Motor neuron (in vitro differentiated cells): Measurements from ENCODE around the gene OR7G2. TPM values are rescaled to one million over a fixed set of nuclear protein-coding genes. Genes with fewer than 3 reads are reported as not detected.
"Not testable (repeated sequence)": the region's sequence is repeated elsewhere in the genome, so short reads cannot be mapped to it uniquely, and the experiment has no call there.

ENCODE experiments used
- ATAC-seq, 8 experiments: fragments of 200-7000 bp; cut with Tn5 transposase; replicated peaks in 6 of 8; 2 replicates each; pipeline ENCODE4 v1.8.0; 2021; ENCODE audit warnings: mild to moderate bottlenecking in 8 of 8, moderate library complexity in 8 of 8
- H3K27ac ChIP-seq, 2 donors: fragments of 250-450 bp; sonication (Bioruptor Pico); 2 replicates each; pipeline ENCODE4 v1.9.0; 2021; ENCODE audit warnings: antibody characterized with exemption in 2 of 2, mild to moderate bottlenecking in 2 of 2, moderate library complexity in 1 of 2
- H3K4me1 ChIP-seq, 2 donors: fragments of 250-450 bp; sonication (Bioruptor Pico); replicated peaks in 1 of 2; 2 replicates each; pipeline ENCODE4 v1.6.1; 2021; ENCODE audit warnings: antibody characterized with exemption in 2 of 2, mild to moderate bottlenecking in 2 of 2, moderate library complexity in 1 of 2
- H3K4me3 ChIP-seq, 5 donors: fragments of 250-450 bp; sonication (Bioruptor Pico); 2 replicates each; pipeline ENCODE4 v1.9.0; 2021; ENCODE audit warnings: antibody characterized with exemption in 5 of 5, mild to moderate bottlenecking in 5 of 5, moderate library complexity in 4 of 5
- WGBS, 10 experiments: fragments of 450-650 bp; shearing (Covaris generic); methylation state at CpG; one replicate each; pipeline ENCODE4 v1.0.0; 2022; 5-methylcytosine and 5-hydroxymethylcytosine counted together
- in situ Hi-C, 9 experiments: fragments of 400-800 bp; cut with MboI; loops; one replicate each; pipeline ENCODE4 v1.15.0; 2021; ENCODE audit warnings: low sequenced_read_pairs in 9 of 9, low pct_unique_long_range_greater_than_20kb in 2 of 9; ENCODE audit not compliant: unreplicated experiment in 9 of 9
- total RNA-seq, 8 experiments: library from RNA; unstranded; fragments of 300-600 nt; gene quantifications; 2 replicates each; pipeline versions ENCODE4 v1.2.3 to v1.2.4, GENCODE V29; 2022

Gene OR7G2
- total RNA-seq, 8 experiments from 2014 or later: 0.09 to 0.24 (median 0.13) TPM; not detected in 3

DNA sequence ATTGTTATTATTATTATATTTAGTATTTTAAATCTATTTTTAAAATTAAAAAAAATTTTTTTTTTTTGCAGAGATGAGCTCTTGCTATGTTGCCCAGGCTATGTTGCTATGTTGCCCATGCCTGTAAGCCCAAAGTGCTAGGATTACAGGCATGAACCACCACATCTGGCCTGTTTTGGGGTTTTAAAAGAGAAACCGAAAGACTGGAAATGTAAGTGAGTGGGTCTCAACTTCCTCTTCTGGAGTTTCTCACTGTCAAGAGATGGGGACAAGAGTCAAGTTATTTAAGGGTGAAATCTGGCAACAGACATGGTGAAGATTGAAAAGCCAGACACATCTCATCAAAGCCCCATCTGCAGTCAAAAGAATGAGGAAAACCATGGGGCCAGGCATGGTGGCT, 23.7 kb upstream of the OR7G2 start:
- no peak for ATAC-seq
- H3K4me3 ChIP-seq: no peak overlapping the region
- WGBS, 10 experiments: 0 to 83% (median 37%) methylated on average over 1 of the region's 1 CpG; no CpG with 5 or more reads in 6 of the 10 experiments
- no peaks in the 10 kb centered on the region for H3K4me1 ChIP-seq
- H3K27ac ChIP-seq: no peak overlapping the region
- in situ Hi-C loops: loop anchor here in 2 of 9 experiments (25.0 kb wide), 2 partner anchors 306 to 681 kb away; partner anchors contain the start of genes FBXL12 (in 1 of the 2) and ZNF266 (in 1 of the 2)

DNA sequence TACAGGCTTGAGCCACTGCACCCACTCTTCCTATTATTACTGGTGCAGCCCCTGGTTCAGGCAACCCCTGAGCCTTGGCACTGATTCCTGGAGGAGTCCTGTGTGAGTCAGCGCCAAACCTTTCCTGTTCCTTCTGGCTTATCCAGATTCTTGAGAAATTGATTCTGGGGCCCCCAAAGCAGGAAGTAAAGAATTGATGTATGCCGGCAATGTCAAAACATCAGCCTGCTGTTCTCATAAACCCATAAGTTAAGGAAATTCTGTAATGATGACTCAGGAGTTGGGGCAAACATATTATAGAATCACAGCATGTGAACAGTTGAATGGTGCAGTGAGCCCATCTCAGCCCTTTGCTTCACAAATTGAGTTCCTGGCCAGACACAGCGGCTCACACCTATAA, 20.9 kb upstream of the OR7G2 start:
- 0 to 100% (median 71%) methylated on average over 1 to 3 of the region's 3 CpGs; no CpG with 5 or more reads in 1 of the 10 experiments for WGBS, 10 experiments
- in situ Hi-C loops: loop anchor here in 2 of 9 experiments (25.0 kb wide), 2 partner anchors 309 to 684 kb away; partner anchors contain the start of genes FBXL12 (in 1 of the 2) and ZNF266 (in 1 of the 2)
- peak in 1 of 8 experiments; percentile 73 for ATAC-seq

DNA sequence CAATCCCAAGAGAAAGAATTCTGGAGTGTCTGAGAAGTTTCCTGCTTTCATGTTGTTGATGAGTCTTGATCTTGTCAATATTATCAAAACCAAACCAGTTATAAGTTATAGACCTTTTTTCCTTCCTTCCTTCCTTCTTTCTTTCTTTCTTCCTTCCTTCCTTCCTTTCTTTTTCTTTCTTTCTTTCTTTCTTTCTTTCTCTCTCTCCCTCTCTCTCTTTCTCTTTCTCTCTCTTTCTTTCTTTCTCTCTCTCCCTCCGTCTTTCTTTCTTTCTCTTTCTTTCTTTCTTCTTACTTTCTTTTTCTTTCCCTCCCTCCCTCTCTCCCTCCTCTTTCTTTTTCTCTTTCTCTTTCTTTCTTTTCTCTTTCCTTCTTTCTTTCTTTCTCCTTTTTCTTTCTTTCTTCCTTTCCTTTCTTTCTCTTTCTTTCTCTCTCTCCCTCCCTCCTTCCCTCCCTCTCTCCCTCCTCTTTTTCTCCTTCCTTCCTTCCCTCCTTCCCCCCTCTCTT, 19.7 kb upstream of the OR7G2 start, which contains the start of gene OR7G3:
Gene OR7G3, minus strand, starts transcription at position 51 of the 506 bp plus-strand sequence. Its CDS starts 0 bp downstream, at position 51.
- in situ Hi-C loops: loop anchor here in 2 of 9 experiments (25.0 kb wide), 2 partner anchors 310 to 685 kb away; partner anchors contain the start of genes FBXL12 (in 1 of the 2) and ZNF266 (in 1 of the 2)
- no peaks in the 10 kb centered on the region for H3K4me1 ChIP-seq
- no peak within 1 kb of the TSS for H3K4me3 ChIP-seq
- no peak within 1 kb of the TSS for H3K27ac ChIP-seq
- ATAC-seq: no peak
- WGBS, 10 experiments: 4 to 42% methylated on average over 1 of the region's 1 CpG; no CpG with 5 or more reads in 8 of the 10 experiments

More for the DNA sequence above, 20.9 kb upstream of the OR7G2 start:
- Histone ChIP-seq H3K4me3 (no peak overlapping the region), H3K27ac (no peak overlapping the region), H3K4me1 (no peaks in the 10 kb centered on the region)

DNA sequence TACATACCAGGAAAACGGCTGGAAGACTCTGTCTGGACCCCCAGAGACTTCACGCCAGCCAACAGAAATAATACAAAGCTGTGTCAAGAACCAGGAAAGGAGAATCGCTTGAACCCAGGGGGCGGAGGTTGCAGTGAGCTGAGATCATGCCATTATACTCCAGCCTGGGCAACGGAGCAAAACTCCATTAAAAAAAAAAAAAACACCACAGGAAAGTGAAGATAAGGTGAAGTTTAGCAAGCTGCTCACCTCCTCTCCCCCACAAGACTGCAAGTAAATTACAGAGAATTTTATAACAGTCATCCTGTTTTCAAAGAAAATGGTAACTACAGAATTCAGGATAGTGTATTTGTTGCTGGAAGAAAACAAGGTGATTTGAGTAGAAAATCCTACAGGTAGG, 9.3 kb upstream of the OR7G2 start:
- no peaks in the 10 kb centered on the region for H3K4me1 ChIP-seq
- no peak for ATAC-seq
- 20 to 56% (median 38%) methylated on average over 2 to 5 of the region's 5 CpGs; no CpG with 5 or more reads in 2 of the 10 experiments for WGBS, 10 experiments
- H3K27ac ChIP-seq: no peak overlapping the region
- H3K4me3 ChIP-seq: no peak overlapping the region
- in situ Hi-C loops: no loop called here

DNA sequence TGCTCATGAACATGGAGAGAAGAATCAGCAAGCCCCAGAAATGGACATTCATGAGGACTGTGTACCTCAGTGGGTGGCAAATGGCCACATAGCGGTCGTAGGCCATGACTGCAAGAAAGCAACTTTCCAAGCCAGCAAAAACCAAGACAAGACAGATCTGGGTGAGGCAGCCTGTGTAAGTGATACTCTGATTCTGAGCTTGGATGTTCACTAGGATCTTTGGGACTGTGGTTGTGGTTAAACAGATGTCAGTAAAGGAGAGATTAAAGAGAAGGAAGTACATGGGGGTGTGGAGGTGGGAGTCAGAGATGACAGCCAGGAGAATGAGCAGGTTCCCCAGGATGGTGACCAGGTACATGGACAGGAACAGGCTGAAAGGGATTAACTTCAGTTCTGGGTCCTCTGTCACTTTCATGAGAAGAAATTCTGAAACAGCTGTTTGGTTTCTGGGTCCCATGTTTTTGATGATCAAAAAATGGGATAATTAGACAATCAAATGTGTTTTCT, 8.1 kb upstream of the OR7G2 start, which contains the start of gene OR7G1:
Gene OR7G1, minus strand, starts transcription at position 457 of the 507 bp plus-strand sequence. Its CDS starts 0 bp downstream, at position 457.
- Histone ChIP-seq H3K4me3 (no peak within 1 kb of the TSS), H3K4me1 (no peaks in the 10 kb centered on the region), H3K27ac (no peak within 1 kb of the TSS)
- in situ Hi-C loops: no loop called here
- no peak for ATAC-seq
- 40 to 65% (median 59%) methylated on average over 1 to 2 of the region's 2 CpGs; no CpG with 5 or more reads in 6 of the 10 experiments for WGBS, 10 experiments

DNA sequence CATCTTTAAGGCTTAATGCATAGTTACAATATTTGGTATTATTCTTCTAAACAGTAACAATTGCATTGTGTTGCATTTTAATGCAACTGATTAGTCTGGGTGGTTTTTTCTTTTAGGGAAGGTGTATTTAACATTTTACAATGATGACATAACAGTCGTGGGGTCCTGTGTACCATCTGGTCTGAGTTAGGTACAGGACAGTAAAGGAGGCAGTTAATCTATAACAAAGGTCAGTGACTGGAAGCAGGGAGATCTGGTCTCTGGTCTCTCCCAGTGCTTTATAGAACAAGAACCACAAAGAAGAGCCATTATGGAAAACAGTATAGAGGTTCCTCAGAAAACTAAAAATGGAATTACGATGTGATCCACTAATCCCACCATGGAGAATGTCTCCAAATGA, 2.7 kb upstream of the OR7G2 start:
- 0 to 51% (median 14%) methylated on average over 1 to 2 of the region's 2 CpGs; no CpG with 5 or more reads in 1 of the 10 experiments for WGBS, 10 experiments
- Histone ChIP-seq H3K4me3 (no peak overlapping the region), H3K4me1 (no peaks in the 10 kb centered on the region), H3K27ac (no peak overlapping the region)
- ATAC-seq: no peak
- in situ Hi-C loops: no loop called here

DNA sequence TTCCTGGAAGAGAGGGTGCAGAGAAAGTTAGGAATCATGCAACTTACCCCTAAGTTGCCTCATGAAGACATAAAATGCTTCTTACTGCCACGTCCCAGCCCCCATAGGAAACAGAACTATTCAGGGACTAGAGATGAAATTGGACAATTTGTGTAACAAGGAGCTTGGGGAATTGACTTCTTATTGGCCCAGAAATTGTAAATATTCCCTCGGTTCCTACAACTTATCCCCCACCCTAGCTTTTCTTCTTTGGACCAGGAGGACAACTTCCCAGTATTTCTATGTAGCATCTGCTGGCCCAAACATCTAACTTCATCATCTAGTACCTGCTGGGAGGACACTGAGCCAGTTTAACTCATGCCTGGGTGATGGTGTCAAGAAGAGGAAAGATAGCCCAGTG, 20.5 kb downstream of the OR7G2 start, which contains the start of gene OR1M1:
Gene OR1M1, plus strand, starts transcription at position 301 of the 400 bp plus-strand sequence. CDS start 6,184 bp downstream, outside the sequence.
- Histone ChIP-seq H3K4me1 (no peaks in the 10 kb centered on the region), H3K4me3 (no peak within 1 kb of the TSS), H3K27ac (no peak within 1 kb of the TSS)
- in situ Hi-C loops: loop anchor here in 4 of 9 experiments (25.0 kb wide), 2 partner anchors 424 to 449 kb away; partner anchors contain the start of gene NFILZ (in 1 of the 4)
- no peak for ATAC-seq
- WGBS, 10 experiments: 0 to 50% (median 8%) methylated on average over 1 to 2 of the region's 2 CpGs; no CpG with 5 or more reads in 2 of the 10 experiments

DNA sequence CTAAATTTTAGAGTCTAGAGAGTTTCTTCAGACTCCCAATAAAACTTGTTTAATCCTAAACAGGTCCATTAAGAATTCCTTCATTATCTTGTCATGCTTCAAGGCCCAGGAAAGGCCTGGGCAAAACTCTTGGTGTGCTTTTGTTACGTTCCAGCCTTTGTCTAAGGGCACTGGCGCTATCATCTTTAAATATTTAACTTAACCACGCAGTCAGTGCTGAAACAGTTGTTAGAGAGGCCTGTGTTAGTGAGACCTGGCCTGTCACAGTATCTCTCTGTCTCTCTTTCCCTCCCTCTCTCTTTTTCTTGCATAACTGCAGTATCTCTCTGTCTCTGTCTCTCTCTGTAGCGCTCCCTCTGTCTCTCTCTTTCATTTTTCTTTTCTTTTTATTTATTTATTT, 28.6 kb downstream of the OR7G2 start:
- 5 to 60% (median 39%) methylated on average over 2 to 4 of the region's 4 CpGs; no CpG with 5 or more reads in 1 of the 10 experiments for WGBS, 10 experiments
- in situ Hi-C loops: loop anchor here in 4 of 9 experiments (25.0 kb wide), 2 partner anchors 416 to 441 kb away; partner anchors contain the start of gene NFILZ (in 1 of the 4)

DNA sequence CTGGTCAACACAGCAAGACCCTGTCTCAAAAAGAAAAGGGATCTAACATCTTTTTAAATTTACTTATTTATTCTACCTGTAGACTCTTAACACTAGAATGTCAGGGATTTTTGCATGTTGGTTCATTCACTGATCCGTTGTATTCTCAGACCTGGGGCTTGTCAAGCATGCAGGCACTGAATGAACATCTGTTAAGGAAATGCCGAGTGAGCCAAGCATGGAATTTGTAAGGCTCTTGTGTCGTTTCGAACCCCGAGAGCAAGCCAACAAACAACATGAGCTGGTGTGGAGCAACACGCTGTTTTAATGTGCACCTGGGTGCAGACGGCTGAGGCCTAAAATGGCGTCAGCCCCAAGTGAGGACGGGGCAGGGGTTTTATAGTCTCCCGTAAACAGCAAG, 30.4 kb downstream of the OR7G2 start:
- ATAC-seq: no peak
- 27 to 100% (median 56%) methylated on average over 1 to 6 of the region's 10 CpGs; no CpG with 5 or more reads in 3 of the 10 experiments for WGBS, 10 experiments
- H3K27ac ChIP-seq: no peak overlapping the region
- no peak overlapping the region for H3K4me3 ChIP-seq
- in situ Hi-C loops: loop anchor here in 4 of 9 experiments (25.0 kb wide), 2 partner anchors 415 to 440 kb away; partner anchors contain the start of gene NFILZ (in 1 of the 4)
- H3K4me1 ChIP-seq: peaks cover 0 to 12% of the 10 kb centered on the region in 2 donors

More for the DNA sequence above, 28.6 kb downstream of the OR7G2 start:
- H3K27ac ChIP-seq: no peak overlapping the region
- no peak for ATAC-seq
- no peak overlapping the region for H3K4me3 ChIP-seq
- peaks cover 0 to 12% of the 10 kb centered on the region in 2 donors for H3K4me1 ChIP-seq

DNA sequence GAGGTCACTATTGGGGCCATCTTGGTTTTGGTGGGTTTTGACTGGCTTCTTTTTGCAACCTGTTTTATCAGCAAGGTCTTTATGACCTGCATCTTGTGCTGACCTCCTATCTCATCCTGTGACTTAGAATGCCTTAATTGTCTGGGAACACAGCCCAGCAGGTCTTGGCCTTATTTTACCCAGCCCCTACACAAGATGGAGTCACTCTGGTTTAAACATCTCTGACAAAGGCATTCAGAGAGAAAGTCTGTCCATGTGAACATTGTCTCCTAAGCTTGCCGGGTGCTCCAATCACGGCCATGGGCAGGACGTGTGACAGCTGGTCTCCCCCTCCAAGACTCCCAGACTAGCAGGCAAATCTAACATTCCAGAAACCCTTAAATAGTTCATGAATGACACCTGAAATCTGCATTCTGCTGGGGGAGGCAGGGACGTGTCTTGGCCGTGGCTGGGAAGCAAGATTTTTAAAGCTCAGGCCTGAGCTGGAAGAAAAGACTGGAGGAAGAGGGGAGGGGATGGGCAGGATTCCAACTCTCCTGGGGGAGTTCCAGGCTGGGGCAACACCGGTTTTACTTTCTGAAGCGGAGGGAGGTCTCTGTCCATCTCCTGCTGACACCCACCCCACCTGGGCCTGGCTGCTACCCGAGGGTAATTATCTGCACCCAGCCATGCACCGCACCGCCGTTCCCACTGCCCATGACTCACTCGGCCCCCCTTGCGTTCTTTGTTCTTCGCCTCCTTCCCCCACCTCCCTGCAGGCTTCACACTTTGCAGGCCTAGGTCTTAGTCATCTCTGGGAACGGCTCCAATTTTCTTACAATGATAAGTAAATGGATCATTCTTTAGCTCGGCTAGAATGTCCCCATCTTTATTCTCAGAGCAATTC, 32.0 kb downstream of the OR7G2 start:
- WGBS, 10 experiments: 0 to 49% (median 20%) methylated on average over 1 to 7 of the region's 16 CpGs; no CpG with 5 or more reads in 3 of the 10 experiments
- H3K4me3 ChIP-seq: no peak overlapping the region
- ATAC-seq: peak; percentile 40 to 98 (median 91)
- peak overlapping the region in 1 of 2 donors; percentile 14 for H3K27ac ChIP-seq
- in situ Hi-C loops: loop anchor here in 4 of 9 experiments (25.0 kb wide), 2 partner anchors 413 to 438 kb away; partner anchors contain the start of gene NFILZ (in 1 of the 4)
- peaks cover 0 to 13% of the 10 kb centered on the region in 2 donors for H3K4me1 ChIP-seq

DNA sequence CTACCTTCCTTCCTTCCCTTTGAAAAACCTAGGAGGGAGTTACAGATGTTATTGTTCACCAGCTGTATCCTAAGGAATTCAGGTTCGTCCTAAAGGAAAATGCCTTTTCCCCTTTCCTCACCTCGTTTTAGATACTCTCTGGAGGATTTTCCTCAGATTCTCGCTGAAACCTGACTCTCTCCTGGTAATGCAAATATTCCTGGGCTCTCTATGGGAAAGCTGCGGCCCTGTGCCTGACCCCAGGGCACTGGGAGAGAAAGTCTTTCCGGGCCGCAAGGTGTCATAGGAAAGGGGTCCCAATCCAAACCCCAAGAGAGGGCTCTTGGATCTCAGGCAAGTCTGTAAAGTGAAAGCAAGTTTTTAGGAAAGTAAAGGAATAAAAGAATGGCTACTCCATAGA, 33.5 kb downstream of the OR7G2 start:
- Histone ChIP-seq H3K4me1 (peaks cover 0 to 19% of the 10 kb centered on the region in 2 donors), H3K27ac (no peak overlapping the region), H3K4me3 (no peak overlapping the region)
- no peak for ATAC-seq
- in situ Hi-C loops: no loop called here
- WGBS, 10 experiments: 0 to 57% (median 35%) methylated on average over 1 to 6 of the region's 6 CpGs

DNA sequence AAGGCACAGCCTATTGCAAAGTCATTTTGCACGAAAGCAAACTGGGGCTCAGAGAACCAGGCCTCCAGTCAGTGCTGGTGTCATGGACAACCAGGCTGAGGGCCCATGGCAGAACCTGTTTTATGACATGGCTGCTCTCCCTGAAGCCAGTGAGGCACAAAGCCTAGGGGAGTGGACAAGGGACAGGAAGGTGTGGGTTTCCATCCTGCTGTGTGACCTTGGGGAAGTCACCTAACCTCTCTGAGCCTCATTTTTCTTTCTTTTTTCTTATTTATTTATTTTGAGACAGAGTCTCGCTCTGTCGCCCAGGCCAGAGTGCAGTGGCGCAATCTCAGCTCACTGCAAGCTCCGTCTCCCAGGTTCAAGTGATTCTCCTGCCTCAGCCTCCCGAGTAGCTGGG, 35.6 kb downstream of the OR7G2 start:
- WGBS, 10 experiments: 33 to 97% (median 75%) methylated on average over 1 to 6 of the region's 6 CpGs; no CpG with 5 or more reads in 2 of the 10 experiments
- ATAC-seq, H3K27ac ChIP-seq, in situ Hi-C loops, H3K4me3 ChIP-seq: not testable (repeated sequence)
- peaks cover 0 to 19% of the 10 kb centered on the region in 2 donors for H3K4me1 ChIP-seq
